Measurements from ENCODE around the gene POLDIP3.

The POLDIP3 gene, protein sequence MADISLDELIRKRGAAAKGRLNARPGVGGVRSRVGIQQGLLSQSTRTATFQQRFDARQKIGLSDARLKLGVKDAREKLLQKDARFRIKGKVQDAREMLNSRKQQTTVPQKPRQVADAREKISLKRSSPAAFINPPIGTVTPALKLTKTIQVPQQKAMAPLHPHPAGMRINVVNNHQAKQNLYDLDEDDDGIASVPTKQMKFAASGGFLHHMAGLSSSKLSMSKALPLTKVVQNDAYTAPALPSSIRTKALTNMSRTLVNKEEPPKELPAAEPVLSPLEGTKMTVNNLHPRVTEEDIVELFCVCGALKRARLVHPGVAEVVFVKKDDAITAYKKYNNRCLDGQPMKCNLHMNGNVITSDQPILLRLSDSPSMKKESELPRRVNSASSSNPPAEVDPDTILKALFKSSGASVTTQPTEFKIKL

DNA sequence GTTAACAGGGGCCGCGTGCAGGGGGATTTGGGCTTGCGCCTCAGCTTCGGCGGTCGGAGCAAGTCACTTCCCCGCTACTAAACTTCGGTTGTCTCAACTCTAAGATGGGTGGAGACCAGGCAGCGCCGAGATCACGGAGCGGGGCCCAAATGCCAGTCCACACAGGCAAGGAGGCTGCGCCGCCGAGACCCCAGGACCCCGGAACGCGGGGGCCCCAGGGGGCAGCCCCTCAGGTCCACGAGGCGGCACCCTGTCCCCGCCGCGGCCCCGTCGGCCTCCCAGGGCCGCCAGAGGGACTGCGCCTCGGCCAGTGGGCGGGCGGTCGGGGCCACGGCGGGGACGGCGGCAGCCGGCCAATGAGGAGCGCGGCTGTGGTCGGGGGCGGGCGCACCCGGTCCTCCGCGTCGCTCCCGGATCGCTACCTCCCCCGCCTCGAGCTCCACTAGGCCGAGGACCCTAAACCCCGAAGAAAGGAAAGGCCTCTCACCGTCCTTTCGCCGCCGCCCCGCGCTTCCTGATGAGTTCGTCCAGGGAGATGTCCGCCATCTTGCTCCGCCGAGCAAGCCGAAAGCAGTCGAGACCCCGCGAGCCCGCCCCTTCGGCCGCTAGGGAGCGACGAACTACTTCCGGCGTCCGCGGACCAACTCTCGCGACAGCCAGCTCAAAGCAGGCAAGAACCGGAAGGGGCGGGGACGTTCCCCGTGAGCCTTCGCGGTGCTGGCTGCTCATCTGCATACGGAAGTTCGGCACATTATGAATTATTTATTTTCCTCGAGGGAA lies at the start of gene POLDIP3:
Gene POLDIP3 (minus strand): TSS at position 572 of the 780 bp plus-strand sequence. CDS start 26 bp downstream, at position 546.
- DNase-seq (ENCODE audit: low read depth in 1 of 2, low spot score in 1 of 2) = peak; percentile 97

DNA sequence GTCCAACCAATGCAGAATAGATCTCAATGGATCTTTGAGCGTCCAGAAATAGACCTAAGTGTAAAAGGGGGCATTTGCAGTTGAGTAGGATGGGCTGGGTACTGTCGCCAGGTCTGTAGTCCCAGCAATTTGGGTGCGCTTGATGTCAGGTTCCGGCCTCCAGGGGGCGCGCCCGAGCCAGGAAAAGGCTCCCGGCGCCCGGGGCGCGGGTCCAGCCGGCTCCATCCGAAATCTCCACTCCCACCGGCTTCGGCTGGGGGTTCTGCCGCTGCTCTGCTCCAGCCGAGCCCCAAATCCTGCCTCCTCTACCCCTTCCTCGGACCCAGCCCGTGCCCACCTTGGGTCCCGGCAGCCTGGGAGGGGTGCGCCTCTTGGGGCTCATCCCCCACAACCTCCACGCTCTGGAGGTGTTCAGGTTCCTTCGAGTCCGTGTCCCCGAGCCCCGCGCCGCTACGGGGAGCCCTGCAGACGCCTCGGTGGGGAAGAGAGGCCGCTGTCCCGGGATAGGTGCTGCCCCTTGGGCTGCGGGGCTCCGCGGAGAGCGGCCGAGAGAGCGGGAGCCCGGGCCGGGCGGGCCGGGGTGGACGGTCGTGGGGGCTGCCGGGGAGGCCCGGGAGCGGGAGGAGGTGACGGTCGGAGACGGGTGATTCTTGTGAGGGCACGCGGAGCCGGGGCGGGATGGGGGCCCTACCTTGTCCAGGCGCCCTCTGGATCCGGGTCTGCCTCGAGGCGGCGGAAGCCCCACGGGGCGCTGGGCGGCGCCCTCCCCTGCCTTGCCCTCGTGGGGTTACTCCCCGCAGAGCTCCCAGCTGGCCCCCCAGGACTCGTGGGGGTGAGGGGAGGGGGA lies 47.5 kb upstream of the POLDIP3 start:
- DNase-seq (ENCODE audit: low read depth in 1 of 2, low spot score in 1 of 2) = peak; percentile 59 to 75

DNA sequence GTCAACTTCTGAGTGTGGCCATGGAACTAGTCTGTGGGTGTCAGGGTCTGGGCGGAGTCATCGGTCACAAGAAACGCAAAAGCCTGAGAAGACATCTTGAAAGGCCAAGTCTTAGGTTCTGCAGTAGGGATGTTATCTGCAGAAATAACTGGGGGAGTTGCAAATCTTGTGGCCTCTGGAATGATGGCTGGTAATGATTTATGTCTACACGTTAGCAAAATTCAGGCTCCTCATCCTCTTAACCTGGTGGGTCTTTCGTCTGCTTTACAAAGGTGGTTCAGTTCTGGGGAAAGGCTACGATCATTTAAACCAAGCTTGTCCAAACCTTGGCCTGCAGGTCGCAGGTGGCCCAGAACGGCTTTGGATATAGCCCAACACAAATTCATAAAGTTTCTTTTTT lies 41.9 kb upstream of the POLDIP3 start:
- no peak for DNase-seq (ENCODE audit: low read depth in 1 of 2, low spot score in 1 of 2)

DNA sequence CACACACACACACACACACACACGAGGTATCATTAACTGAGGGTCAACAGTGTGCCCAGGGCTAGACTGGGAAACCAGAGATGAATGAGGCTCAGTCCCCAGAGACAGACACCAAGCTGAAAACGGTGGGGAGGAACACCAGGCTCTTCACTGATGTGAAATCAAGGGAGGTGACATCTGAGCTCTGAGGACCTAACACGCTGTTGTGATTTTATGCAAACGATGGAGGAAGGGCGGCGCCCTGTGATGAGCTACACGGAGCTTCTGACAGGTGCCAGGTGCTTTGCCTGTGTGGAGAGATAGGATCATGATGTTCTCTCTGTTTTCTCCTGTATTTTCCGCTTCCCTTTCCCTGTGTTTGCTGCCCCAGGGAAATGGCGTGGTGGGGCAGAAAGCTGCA lies 41.0 kb upstream of the POLDIP3 start:
- no peak for DNase-seq (ENCODE audit: low read depth in 1 of 2, low spot score in 1 of 2)

DNA sequence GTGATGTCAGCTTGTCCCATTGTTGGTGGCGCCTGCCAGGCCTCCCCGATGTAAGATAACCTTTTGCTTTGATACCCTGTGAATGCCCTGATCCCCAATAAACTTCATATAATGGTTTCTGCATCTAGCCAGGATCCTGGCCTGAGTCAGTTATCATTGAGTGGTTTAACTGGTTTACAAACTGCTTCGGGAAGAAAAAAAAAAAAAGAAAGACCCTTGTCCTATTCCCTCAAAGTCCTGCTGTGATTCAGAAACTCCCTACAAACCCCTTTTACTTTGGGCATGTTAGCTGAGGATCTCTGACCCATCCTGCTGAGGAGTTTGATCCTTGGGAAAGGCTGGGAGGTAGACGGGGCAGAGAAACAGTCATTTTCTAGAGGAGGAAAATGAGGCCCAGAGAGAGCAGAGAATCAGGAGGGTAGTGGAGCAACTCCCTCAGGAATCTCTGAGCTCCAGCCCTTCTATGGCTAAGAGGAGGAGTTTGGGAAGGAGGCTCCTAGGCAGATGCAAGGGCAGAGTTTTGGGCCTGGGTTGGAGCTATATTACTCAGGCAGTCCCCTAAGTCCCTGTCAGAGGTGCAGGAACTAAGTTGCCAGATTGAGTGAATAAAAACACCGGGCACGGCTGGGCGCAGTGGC lies 39.9 kb upstream of the POLDIP3 start:
- no peak for DNase-seq (ENCODE audit: low read depth in 1 of 2, low spot score in 1 of 2)

DNA sequence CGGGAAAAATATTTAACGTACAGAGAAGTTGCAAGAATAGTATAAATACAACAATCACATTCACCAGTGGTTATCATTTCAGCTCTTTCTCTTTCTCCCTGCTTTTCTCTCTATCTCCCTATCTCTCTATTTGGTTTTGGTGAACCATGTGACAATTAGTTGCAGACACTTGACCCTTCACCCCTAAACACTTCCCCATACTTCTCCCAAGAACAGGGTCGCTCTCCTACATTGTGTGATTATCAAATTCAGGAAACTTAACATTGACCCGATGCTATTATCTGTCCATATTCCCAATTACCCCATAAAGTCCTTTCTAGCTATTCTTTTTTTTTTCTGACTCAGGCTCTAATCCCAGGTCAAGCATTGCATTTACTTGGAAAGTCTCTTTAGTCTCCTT lies 39.3 kb upstream of the POLDIP3 start:
- DNase-seq (ENCODE audit: low read depth in 1 of 2, low spot score in 1 of 2) = no peak

DNA sequence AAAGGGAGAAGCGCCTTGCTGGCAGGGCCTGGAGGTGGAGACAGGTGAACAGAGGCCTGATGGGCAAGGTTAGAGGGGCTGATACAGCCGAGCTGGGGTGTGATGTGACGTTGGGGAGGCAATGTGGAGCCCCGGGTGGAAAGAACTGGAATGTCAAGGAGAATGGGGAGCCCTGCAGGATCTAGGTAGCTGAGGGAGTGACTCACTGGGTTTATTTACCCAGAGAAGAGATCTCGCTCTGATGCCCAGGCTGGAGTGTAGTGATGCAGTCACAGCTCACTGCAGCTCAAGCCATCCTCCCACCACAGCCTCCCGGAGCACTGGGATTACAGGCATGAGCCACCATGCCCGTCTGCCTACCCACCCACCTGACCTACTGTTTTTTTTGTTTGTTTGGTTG lies 36.5 kb upstream of the POLDIP3 start:
- DNase-seq (ENCODE audit: low read depth in 1 of 2, low spot score in 1 of 2) = no peak

DNA sequence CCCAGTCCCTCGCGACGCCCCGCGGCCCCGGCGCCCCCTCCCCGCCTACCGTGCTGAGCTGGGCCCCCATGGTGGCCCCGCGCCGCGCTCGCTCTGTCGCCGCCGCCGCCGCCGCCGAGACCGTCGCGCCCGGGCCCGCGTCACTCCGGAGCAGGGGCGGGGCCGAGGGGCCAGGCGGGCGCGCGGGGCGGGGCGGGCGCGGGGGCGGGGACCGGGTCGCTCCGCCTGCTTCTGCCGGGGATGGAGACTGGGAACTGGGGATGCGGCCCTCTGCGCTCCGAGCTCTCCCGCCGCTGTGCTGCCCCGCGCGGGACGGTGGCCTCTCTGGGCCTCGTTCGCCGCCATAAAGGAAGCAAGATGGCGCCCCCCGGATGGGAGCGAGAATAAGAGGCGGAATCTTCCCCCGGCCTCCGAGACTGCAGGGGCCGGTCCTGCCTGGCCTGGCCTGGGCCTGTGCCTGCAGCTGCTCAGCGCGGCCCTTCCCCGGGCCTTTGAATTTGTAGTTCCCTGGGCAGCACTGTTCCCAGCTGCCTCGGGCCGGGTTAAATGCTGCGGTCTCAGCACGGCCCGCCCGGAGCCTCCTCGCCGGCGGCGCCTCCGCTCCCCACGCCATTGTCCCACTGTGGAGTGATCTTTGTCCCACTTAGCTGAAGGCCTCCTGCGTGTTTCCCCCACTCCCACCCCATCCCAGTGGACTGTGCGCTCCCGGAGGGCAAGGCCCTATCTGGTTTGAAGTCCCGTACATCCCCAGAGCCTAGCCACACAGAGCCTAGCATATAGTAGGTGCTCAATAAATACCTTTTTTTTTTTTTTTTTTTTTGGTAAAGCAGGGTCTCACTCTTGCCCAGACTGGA lies 34.8 kb upstream of the POLDIP3 start, which contains the start of gene CYB5R3:
Gene CYB5R3 (minus strand): TSS at position 147 of the 854 bp plus-strand sequence. CDS start 77 bp downstream, at position 70.
- peak; percentile 57 to 80 for DNase-seq (ENCODE audit: low read depth in 1 of 2, low spot score in 1 of 2)

DNA sequence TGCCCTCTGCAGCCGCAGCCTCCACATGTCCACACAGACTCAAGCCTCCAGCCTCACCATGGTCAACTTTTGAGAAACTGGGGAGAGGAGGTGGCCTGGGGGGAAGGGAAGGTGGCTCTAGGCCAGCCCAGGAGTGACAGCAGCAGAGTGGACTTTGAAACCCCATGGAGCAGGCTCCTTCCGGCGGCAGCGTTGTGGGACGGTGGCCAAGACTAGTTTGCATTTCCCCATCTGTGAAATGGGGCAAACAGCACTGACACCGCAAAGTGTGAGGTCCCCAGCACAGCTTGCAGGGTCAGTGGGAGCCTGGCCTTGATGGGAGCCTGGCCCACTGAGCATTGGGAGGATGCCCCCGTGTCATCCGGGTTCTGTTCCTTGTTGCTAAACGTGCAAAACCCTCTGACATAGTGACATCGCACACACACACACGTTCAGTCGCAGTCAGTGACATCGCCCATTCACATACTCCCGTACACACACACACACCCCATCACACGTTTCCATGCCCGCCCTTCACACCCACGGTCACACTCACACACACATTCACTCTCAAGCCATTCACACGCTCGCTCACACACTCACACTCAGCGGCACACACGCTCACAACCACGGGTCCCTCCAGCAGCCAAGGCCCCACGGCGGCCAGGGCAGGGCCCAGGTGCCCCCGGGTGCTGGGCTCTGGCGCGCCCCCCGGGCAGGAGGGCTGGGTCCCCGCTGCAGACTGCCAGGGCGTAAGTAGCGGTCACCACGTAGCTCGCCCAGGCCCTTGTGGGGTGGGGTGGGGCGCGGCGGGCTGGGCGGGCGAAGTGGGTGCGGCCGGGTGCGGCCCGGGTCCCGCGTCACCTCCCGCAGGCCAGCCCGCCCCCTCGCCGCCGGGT lies 33.9 kb upstream of the POLDIP3 start:
- DNase-seq (ENCODE audit: low read depth in 1 of 2, low spot score in 1 of 2) = peak in 1 of 2 donors; percentile 7

DNA sequence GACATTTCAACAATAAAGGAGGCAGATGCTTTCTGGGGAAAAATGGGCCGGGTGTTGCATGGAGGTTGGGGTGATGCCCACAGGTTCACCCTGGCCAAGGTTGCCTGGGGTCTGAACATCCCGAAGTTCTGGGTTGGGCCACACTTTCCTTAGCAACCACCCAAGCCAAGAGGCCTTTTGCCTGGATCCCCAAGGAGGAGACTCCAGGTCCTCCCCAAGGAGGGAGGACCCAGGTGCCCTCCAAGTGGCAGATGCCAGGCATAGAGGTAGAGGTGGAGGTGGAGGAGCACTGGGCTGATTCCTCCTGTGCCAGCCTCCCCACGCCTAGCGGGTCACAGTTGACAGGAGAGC lies 33.3 kb upstream of the POLDIP3 start:
- no peak for DNase-seq (ENCODE audit: low read depth in 1 of 2, low spot score in 1 of 2)

DNA sequence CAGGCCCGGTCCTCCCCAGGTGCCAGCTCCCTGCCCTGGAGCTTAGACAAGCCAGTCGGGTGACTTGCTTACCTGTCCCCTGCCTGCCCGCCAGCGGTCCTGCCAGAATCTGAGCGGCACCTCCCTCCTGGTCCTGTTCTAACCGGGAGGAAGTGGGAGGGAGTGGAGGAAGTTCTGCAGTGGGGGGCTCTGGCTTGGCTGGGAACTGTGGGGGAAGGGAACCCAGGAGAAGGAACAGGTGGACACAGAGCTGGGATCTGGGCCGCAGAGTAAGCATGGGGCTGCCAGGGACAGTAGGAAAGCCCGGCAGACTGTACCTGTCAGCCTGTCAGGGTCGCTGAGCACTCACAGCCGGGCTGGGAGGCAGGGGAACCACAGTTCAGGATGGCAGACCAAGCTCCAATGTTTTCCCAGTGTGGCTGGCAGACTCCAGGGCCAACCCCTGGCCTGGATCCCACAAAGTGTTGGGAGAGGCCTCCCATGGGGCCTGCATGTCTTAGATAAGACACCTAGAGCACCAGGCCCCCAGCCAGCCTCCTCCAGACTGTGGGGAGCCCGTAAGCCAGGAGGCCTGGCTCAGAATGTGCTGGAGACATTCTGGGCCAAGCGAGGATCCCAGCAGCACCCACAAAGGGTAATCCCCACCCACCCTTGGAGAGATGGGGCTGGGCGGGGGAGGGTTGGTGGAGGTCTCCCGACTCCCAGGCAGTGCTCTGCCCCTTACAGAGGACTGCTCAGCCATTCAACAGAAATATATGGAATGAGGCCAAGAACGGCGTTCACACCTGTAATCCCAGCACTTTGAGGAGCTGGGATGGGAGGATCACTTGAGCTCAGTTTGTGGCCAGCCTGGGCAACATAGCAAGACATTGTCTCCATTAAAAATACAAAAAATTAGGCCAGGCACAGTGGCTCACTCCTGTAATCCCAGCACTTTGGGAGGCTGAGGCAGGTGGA lies 32.2 kb upstream of the POLDIP3 start:
- DNase-seq (ENCODE audit: low read depth in 1 of 2, low spot score in 1 of 2) = no peak

DNA sequence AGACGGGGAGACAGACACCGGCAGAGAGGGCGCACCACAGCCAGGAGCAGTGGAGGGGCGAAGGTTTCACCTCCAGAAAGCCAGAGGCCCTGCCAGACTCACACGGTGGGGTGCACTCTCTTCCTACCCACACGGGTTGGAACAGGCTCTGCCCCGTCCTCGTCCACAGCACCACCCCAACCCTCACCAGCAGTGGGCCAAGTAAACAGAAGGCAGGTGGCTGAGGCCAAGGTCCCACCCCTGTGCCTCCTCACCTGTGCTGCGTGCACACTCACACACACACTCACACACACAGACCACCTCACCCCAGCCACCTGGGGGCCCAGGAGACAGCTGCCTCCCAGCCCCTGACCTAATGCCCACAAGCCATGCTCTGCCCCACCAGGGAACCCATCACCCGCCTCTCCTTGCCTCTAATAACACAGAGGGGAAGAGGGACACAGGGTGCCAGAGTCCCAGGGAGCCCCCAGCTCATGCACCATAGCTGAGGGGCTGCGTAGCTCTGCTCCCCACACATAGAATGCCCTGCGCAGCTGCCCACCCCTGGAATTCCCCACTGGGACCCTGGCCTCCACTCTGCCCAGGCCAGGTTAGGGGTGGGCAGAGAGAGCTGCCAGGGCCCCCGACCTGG lies 31.4 kb upstream of the POLDIP3 start:
- no peak for DNase-seq (ENCODE audit: low read depth in 1 of 2, low spot score in 1 of 2)

DNA sequence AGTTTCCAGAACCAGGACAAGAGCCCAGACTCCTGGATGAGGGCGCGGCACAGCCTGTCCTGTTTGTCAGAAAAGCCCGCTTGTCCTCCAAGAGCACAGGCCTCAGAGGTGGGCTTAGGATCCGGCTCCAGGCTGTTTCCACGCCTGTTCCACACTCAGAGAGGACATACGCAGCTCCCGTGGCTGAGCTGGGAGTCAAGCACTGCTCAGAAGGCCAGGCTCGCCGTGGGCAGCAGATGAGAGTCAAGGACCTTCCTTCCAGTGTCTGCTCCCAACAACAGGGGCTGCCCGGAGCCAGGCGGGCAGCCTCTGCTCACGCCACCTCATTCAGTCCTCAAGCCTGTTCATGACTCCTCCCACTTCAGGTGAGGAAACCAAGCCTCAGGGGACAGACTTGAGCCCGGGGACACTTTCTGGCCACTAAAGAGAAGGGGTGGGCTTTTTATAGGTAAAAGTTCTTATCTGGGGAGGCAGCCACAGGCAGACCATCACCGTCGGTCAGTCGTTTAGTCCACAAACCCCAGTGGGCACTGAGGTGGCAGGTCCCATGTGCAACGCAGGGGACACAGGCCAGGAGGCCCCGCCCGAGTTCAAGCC lies 30.8 kb upstream of the POLDIP3 start:
- DNase-seq (ENCODE audit: low read depth in 1 of 2, low spot score in 1 of 2) = no peak

DNA sequence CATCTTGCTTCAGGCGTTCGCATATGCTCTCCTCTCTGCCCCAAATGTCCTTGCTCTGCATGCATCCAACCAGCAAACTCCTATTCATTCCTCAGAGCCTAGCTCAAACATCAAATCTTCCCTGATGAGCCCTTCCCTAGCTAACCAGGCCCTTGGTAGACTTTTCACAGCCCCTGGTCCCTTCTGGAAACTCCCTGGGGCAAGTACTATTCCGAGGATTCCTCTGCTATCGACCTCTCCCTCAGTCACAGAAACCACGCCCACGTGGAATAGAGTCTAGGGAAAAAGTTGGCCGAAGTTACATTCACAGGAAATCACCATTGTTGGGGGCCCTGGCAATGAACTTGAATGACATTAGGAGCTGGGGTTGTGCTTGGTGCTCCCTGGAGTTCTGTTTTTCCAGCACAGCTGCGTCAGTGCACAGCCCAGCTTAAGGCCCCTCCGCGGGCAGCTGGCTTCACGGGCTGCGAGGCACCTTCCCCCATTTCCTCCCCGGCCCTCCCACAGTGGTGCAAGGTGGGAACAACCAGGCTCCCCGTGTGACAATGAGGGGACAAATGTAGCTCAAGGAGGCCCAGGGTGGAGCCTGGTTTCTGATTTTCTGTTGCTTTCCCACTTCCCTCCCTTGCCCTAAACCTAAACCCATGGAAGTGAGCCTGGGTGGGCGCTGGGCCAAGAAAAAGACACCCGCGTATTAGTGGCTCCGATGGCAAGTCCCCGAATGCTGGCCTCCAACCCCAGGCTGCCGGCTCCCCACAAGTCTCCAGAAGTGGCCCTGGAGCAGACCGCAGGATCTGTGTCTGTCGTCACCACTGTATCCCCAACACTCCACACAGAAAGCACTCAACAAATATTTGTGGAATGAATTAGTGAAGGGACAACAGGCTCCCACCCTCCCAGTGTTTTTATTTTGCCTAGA lies 30.0 kb upstream of the POLDIP3 start:
- no peak for DNase-seq (ENCODE audit: low read depth in 1 of 2, low spot score in 1 of 2)

DNA sequence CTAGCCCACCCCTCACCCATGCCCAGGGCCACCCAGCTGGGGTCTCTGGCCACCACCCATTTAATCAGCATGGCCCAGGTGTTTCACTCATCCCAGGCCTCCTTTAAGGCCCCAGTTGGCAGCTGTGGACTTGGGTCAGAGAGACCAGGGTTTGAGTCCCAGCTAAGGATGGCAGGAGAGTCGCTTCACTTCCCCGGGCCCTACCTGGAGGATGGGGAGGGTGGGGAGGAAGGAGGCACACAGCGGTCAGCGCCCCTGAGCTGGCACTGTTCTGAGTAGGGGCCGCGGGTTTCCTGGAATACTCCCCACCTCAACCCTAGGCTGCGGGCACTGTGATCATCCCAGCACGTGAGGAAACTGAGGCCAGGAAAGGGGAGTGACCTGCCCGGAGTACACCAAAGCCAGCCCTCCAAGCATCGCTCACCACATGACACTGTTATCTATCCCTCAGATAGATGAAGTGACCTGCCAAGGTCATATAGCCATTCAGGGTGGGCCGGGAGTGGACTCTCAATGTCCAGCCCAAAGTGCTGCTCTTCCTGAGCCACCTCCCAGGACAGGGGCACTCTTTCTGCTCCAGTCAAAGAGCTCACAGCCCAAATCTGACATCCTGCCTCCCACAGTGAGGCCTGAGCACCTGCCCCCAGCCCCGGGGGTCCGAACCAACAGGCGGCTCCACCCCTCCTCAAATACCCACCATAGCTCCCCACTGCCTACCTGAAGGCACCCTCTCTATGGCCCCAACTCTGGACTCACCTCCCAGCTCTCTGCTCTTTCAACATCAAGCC lies 29.1 kb upstream of the POLDIP3 start:
- no peak for DNase-seq (ENCODE audit: low read depth in 1 of 2, low spot score in 1 of 2)

Data from stimulated activated CD4-positive, alpha-beta T cell treated with anti-CD3 and anti-CD28 coated beads, Interleukin-15, amount 100 ng/mL, for 1 hour (primary cell).